Testis (tissue), 2 donors: ENCODE results near the gene ACOX2.

Experiments
- CTCF ChIP-seq, 3 experiments: fragments of 450-650 bp in 2 of 3; fragments of 200-600 bp in 1 of 3; sonication (generic) in 1 of 3; IDR thresholded peaks; one replicate each; pipeline ENCODE4 v1.5.1; 2016 to 2019; ENCODE audit warnings: antibody characterized with exemption in 3 of 3, mild to moderate bottlenecking in 2 of 3, moderate library complexity in 1 of 3
- POLR2A ChIP-seq: fragments of 450-650 bp; IDR thresholded peaks from one replicate; pipeline ENCODE4 v1.6.1; 2017; ENCODE audit warnings: antibody characterized with exemption, mild to moderate bottlenecking, moderate library complexity

GRCh38 chr3:58474348-58474911 is 62.6 kb downstream of the ACOX2 start:
- TF ChIP-seq POLR2A (no peak), CTCF (IDR thresholded peaks at IDR 0.05) (no peak)
